HG03354 (cell line): Measurements from ENCODE around the gene HSD17B2.
"Not testable (repeated sequence)": the region's sequence is repeated elsewhere in the genome, so short reads cannot be mapped to it uniquely, and the experiment has no call there.

Experiments used
- ATAC-seq: cut with Tn5 transposase; IDR thresholded peaks from one replicate; pipeline ENCODE4 v1.9.1; 2021; ENCODE audit warnings: mild to moderate bottlenecking; ENCODE audit not compliant: unreplicated experiment, poor library complexity, severe bottlenecking

Gene HSD17B2

GRCh38 chr16:82111944-82112343 lies 76.9 kb downstream of the HSD17B2 start:
- ATAC-seq, result no peak

DNA sequence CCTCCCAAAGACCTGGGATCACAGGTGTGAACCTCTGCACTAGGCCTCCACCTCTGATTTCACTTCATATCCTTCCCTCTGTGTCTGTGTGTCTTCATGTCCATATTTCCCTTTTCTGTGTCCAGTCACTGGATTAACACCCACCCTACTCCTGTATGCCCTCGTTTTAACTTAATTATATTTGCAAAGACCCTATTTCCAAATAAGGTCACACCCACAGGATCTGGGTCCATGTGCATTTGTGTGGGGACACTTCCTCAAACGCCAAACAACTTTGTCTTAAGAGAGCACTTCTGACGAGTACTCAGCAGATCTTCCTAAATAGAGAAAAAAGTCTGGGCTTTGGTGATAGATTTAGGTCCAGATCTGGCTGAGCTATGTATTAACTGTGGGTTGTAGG lies 78.7 kb downstream of the HSD17B2 start:
- no peak for ATAC-seq

DNA sequence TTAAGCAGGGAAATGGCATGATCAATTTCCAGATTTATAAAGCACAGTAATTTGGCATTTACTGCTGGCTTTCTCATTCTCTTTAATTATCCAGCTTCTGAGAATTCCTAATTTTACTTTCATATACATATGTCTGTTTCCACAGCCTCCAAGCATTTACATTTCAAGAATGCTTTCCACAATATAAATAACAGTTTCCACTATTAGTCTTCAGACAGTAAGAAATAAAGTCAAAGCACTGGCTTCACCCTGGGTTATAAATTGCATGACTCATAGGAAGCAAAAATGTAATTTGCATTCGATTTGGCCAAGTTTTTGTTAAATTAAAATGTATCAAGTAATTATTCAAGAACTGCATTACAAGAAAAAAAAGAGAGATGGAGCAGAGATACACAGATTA lies 81.5 kb downstream of the HSD17B2 start:
- ATAC-seq, result no peak

DNA sequence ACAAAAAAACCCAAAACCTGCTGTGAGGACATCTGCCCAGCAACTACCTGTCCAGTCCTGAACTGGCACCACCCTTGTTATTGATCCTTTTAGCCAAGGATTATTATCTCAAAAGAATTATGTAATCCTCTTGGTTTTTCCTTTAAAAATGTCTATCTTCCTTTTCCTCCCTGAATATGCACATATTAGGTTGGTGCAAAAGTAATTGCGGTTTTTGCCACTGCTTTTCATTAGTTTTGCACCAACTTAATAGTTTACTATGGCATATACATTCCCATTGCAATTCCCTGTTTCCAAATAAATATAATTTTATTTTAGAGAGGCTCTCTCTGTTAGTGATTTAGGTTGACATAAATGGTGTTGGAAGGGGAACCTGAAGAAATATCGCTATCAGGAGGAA lies 83.7 kb downstream of the HSD17B2 start:
- ATAC-seq, result no peak

DNA sequence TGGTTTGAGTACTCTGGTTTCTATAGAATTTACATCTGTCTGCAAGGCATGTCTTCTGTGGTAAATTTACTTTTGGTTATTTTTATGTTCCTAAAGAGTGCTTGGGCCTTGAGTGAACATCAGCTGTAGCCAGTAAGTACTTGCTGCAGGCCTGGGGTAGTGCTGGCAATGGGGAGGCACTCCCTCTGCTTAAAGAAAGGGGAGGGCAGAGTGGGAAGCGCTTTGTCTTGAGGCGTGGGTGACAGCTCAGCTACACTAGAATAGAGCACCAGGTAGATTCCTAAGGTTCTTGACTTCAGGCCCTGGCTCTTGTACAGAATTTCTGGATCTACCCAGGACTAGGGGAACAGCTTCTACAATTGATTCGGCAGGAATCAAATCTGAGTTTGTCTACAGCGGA lies 84.4 kb downstream of the HSD17B2 start:
- no peak for ATAC-seq

DNA sequence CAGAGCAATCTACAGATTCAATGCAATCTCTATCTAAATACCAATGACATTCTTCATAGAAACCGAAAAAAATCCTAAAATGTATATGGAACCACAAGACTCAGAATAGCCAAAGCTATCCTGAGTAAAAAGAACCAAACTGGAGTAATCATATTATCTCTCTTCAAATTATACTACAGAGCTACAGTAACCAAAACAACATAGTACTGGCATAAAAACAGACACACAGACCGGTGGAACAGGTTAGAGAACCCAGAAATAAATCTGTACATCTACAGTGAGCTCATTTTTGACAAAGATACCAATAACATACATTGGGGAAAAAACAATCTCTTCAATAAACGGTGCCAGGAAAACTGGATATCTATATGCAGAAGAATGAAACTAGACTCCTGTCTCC lies 89.6 kb downstream of the HSD17B2 start:
- no peak for ATAC-seq

GRCh38 chr16:82129881-82130280 lies 94.8 kb downstream of the HSD17B2 start:
- no peak for ATAC-seq

GRCh38 chr16:82133798-82134197 lies 98.7 kb downstream of the HSD17B2 start:
- ATAC-seq, result no peak

DNA sequence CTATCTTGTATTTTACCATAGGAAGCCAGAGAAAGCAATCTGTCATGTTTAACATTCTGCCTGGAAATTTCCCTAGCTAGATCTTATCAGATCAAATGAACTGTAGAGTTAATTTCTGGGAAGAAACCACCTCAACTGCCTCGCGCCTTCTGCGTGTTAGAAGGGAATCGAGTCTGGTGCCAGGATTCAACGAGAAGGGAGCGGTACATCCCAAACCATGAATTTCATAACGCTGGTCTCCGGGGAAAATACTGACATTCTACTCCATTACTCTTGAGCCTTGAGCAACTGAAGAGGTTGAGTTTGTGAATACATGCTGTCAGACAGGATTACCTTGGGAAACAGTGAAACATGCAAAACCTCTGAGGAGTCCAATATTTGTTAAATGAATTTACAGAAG lies 99.8 kb downstream of the HSD17B2 start:
- ATAC-seq, result no peak

DNA sequence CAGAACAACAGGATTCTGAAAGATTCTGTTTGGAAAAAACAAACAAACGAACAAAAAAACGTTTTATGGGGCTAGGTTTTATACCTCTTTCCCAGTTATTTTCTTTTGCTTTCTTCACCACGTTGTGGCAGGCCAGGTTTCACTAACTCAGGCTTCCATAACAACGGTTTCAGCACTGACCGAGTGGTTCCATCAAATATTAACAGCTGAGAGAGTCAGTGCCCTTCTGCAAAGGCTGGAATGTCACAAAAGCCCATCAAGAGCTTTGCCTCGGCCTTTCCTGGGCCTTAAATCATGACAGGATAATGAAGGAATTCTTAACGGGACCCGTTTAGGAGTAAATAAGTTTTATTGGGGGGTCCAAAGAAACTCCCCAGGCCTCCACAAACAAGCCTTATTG lies 100.8 kb downstream of the HSD17B2 start:
- ATAC-seq, result no peak

- ATAC-seq, result no peak
Observed at GRCh38 chr16:82136956-82137821, 102.1 kb downstream of the HSD17B2 start.

DNA sequence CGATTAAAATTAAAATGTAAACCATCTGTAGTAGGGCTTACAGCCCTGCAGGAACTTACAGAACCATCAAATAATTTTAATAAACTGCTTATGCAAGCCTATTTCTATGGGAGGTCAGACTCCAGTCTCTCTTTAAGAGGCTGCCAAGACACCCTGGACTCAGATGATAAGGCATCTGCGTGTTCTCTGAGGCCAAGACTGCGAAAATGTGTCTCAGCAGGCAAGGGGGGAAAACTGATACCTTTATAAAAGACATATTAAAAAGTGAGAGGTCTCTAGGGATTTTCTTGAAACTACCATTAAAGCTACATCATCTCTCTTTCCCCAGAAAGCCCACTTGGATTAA lies 102.7 kb downstream of the HSD17B2 start:
- no peak for ATAC-seq

- no peak for ATAC-seq
Observed at GRCh38 chr16:82138478-82139285, 103.6 kb downstream of the HSD17B2 start.

- ATAC-seq, result not testable (repeated sequence)
Observed at GRCh38 chr16:82139286-82139571, 104.2 kb downstream of the HSD17B2 start.

GRCh38 chr16:82146556-82146955 lies 111.5 kb downstream of the HSD17B2 start:
- ATAC-seq, result no peak

GRCh38 chr16:82146957-82147356 lies 111.9 kb downstream of the HSD17B2 start:
- ATAC-seq, result no peak

- ATAC-seq, result no peak
Observed at GRCh38 chr16:82147546-82147945, 112.5 kb downstream of the HSD17B2 start.
